Measurements from ENCODE around the gene MARCKSL1. TPM values are rescaled to one million over a fixed set of nuclear protein-coding genes. Genes with fewer than 3 reads are reported as not detected.

Gene MARCKSL1, protein sequence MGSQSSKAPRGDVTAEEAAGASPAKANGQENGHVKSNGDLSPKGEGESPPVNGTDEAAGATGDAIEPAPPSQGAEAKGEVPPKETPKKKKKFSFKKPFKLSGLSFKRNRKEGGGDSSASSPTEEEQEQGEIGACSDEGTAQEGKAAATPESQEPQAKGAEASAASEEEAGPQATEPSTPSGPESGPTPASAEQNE
- total RNA-seq, result 36.8 TPM

DNA sequence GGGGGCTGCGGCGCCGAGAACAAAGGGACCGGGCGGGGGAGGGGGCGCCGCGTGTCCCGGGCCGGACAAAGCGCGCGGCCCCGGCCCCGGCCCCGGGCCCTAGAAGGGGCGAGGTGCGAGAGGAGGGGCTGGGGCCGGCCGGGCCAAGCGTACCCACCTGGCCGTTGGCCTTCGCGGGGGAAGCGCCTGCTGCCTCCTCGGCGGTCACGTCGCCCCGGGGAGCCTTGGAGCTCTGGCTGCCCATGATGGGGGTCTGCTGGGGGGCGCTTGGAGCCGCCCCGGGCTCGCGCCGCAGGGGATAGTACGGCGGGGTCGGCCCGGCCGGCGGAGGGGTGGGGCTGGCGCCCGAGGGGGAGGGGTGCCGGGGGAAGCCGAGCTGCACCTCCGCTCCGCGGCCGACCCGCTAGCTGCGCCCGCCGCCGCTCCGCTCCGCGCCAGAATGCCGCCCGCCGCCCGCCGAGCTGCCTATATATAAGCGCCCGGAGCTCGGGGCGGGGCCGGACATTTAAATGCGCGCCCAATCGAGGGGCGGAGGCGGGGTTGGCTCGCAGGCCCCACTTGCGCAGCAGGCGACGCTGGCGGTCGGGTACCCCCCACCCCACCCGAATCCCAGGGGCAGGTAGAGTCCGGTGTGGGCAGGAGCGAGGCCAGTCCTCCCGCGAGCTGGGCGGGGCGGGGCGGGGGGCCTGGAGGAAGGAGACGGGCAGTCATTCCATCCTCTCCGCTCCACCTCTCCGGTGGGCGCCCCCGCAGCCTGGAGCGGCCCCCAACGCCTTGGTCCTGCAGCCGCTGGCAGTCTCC, at the start of gene MARCKSL1:
Gene MARCKSL1, minus strand, starts transcription at position 444 of the 801 bp plus-strand sequence. Its CDS starts 200 bp downstream, at position 244.
- intact Hi-C loops (cut with DNase I), result no loop called here
- DNase-seq (ENCODE audit: extremely low spot score in 2 of 2), result no peak
- no peaks in the 10 kb centered on the region for H3K27me3 ChIP-seq
- TF ChIP-seq POLR2A (IDR thresholded peaks at IDR 0.05), result peak in 1 of 2 donors; percentile 80
- peak in 1 of 2 donors; percentile 76 for TF ChIP-seq POLR2AphosphoS5 (IDR thresholded peaks at IDR 0.05; ENCODE audit: insufficient read depth in 1 of 2, low read depth in 1 of 2)
- no peak for TF ChIP-seq CTCF (IDR thresholded peaks at IDR 0.05)
- H3K4me3 ChIP-seq, result peak within 1 kb of the TSS; percentile 74 to 86
- H3K36me3 ChIP-seq, result peaks cover 0 to 16% of the 10 kb centered on the region in 2 donors
- H3K4me1 ChIP-seq, result peaks cover 25% of the 10 kb centered on the region
- H3K9me3 ChIP-seq, result no peaks in the 10 kb centered on the region
- peak within 1 kb of the TSS; percentile 84 for H3K27ac ChIP-seq

- Histone ChIP-seq H3K4me3 (no peak overlapping the region), H3K9me3 (no peaks in the 10 kb centered on the region), H3K27me3 (no peaks in the 10 kb centered on the region), H3K36me3 (peaks cover 0 to 99% of the 10 kb centered on the region in 2 donors), H3K4me1 (no peaks in the 10 kb centered on the region), H3K27ac (no peak overlapping the region)
- intact Hi-C loops (cut with DNase I), result no loop called here
- DNase-seq (ENCODE audit: extremely low spot score in 2 of 2), result no peak
- no peak for TF ChIP-seq POLR2A (IDR thresholded peaks at IDR 0.05)
- TF ChIP-seq POLR2AphosphoS5 (IDR thresholded peaks at IDR 0.05; ENCODE audit: insufficient read depth in 1 of 2, low read depth in 1 of 2), result no peak
- TF ChIP-seq CTCF (IDR thresholded peaks at IDR 0.05), result no peak
Observed at GRCh38 chr1:32380057-32380456, 44.0 kb upstream of the MARCKSL1 start.

GRCh38 chr1:32377541-32378220, 41.6 kb upstream of the MARCKSL1 start:
- intact Hi-C loops (cut with DNase I), result loop anchor here (2.0 kb wide), 1 partner anchor 67 kb away; no protein-coding TSS in a partner anchor
- H3K4me3 ChIP-seq, result no peak overlapping the region
- H3K9me3 ChIP-seq, result no peaks in the 10 kb centered on the region
- peaks cover 0 to 95% of the 10 kb centered on the region in 2 donors for H3K36me3 ChIP-seq
- H3K4me1 ChIP-seq, result no peaks in the 10 kb centered on the region
- H3K27me3 ChIP-seq, result no peaks in the 10 kb centered on the region
- TF ChIP-seq CTCF (IDR thresholded peaks at IDR 0.05) (no peak), POLR2AphosphoS5 (IDR thresholded peaks at IDR 0.05; ENCODE audit: insufficient read depth in 1 of 2, low read depth in 1 of 2) (no peak), POLR2A (IDR thresholded peaks at IDR 0.05) (no peak)
- H3K27ac ChIP-seq, result no peak overlapping the region
- DNase-seq (ENCODE audit: extremely low spot score in 2 of 2), result no peak

DNA sequence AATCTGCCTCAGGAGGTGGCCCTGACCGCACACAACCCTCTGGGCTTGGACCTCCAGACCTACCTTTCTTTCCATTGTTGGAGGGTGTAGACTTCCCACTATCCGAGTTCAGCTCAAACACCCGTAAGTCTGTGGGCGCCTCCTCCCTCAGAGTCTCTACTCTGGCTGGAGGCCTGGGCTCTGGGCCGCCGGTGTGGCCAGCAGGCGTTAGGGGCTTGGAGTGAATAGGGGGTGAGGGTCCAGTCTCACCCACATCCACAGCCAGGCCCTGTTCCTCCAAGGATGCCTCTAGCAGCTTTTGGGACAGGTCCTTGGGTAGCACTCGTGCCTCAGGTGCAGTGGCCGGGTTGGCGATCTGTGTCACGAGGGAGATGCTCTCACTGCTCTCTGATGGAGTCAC, 40.2 kb upstream of the MARCKSL1 start:
- Histone ChIP-seq H3K27me3 (no peaks in the 10 kb centered on the region), H3K9me3 (no peaks in the 10 kb centered on the region), H3K4me1 (no peaks in the 10 kb centered on the region), H3K4me3 (no peak overlapping the region), H3K36me3 (peaks cover 0 to 95% of the 10 kb centered on the region in 2 donors), H3K27ac (no peak overlapping the region)
- no peak for DNase-seq (ENCODE audit: extremely low spot score in 2 of 2)
- intact Hi-C loops (cut with DNase I), result no loop called here
- TF ChIP-seq CTCF (IDR thresholded peaks at IDR 0.05) (no peak), POLR2AphosphoS5 (IDR thresholded peaks at IDR 0.05; ENCODE audit: insufficient read depth in 1 of 2, low read depth in 1 of 2) (no peak), POLR2A (IDR thresholded peaks at IDR 0.05) (no peak)
